Activated B cell treated with CpG ODN at 0.5 μM for 24 hours (primary cell): ENCODE measurements around the gene TEX11. TPM values are rescaled to one million over a fixed set of nuclear protein-coding genes. Genes with fewer than 3 reads are reported as not detected.
"Not testable (repeated sequence)": the region's sequence is repeated elsewhere in the genome, so short reads cannot be mapped to it uniquely, and the experiment has no call there.

Source experiments
- ATAC-seq: fragments of 200-7000 bp; cut with Tn5 transposase; one replicate; pipeline ENCODE4 v1.10.0; 2021; ENCODE audit warnings: low read depth, mild to moderate bottlenecking, moderate library complexity
- CTCF ChIA-PET: fragments of 350-600 bp; sonication (Branson Sonifier 250); formaldehyde crosslinking; loops from one replicate; lab custom pipeline; 2021; ENCODE audit warnings: antibody characterized with exemption; lab: Charles Lee
- POLR2A ChIA-PET: fragments of 350-600 bp; sonication (Branson Sonifier 250); formaldehyde crosslinking; loops from one replicate; lab custom pipeline; 2021; ENCODE audit warnings: antibody characterized with exemption; lab: Charles Lee
- DNase-seq: peaks from one replicate; pipeline ENCODE4 v3.0.0; 2022
- H3K27ac Mint-ChIP-seq: one replicate; pipeline ENCODE4 v1.8.0; 2020; ENCODE audit warnings: mixed read lengths
- H3K27me3 Mint-ChIP-seq: one replicate; pipeline ENCODE4 v1.8.0; 2021; ENCODE audit warnings: mixed read lengths
- H3K36me3 Mint-ChIP-seq: one replicate; pipeline ENCODE4 v1.8.0; 2021; ENCODE audit warnings: low read depth, mixed read lengths
- H3K4me1 Mint-ChIP-seq: one replicate; pipeline ENCODE4 v1.8.0; 2021; ENCODE audit warnings: mixed read lengths
- H3K4me3 Mint-ChIP-seq: one replicate; pipeline ENCODE4 v1.8.0; 2020; ENCODE audit warnings: mild to moderate bottlenecking, mixed read lengths
- H3K9me3 Mint-ChIP-seq: one replicate; pipeline ENCODE4 v1.8.0; 2020; ENCODE audit warnings: mixed read lengths
- CTCF ChIP-seq: fragments of 200-600 bp; IDR thresholded peaks from one replicate; pipeline ENCODE4 v1.8.0; 2022; ENCODE audit warnings: antibody characterized with exemption, mild to moderate bottlenecking
- intact Hi-C: fragments of 100-400 bp; cut with micrococcal nuclease; formaldehyde crosslinking; loops from one replicate; pipeline ENCODE4 v1.15.1; 2024
- total RNA-seq: library from RNA; stranded (reverse); gene quantifications from 2 replicates; pipeline ENCODE4 v1.2.3, GENCODE V29; 2022

Gene TEX11
- total RNA-seq, 1 donor from 2014 or later, result not detected

- Mint-ChIP-seq H3K27me3 (no peaks in the 10 kb centered on the region), H3K27ac (no peak overlapping the region), H3K4me1 (no peaks in the 10 kb centered on the region), H3K9me3 (no peaks in the 10 kb centered on the region), H3K4me3 (no peak overlapping the region), H3K36me3 (no peaks in the 10 kb centered on the region)
- ATAC-seq (no peak), DNase-seq (no peak)
- POLR2A ChIA-PET, result no interaction called here
- no peak for TF ChIP-seq CTCF
- intact Hi-C loops, result no loop called here
- CTCF ChIA-PET, result no interaction called here
Observed at GRCh38 chrX:70852294-70852693, 56.2 kb downstream of the TEX11 start.

- POLR2A ChIA-PET, result interaction anchor here (0.7 kb wide), 1 partner anchor 440 kb away, joined by 4 read pairs; no protein-coding TSS in a partner anchor
- DNase-seq, H3K4me1 Mint-ChIP-seq, H3K27me3 Mint-ChIP-seq, H3K9me3 Mint-ChIP-seq, H3K4me3 Mint-ChIP-seq, CTCF ChIA-PET, H3K36me3 Mint-ChIP-seq, ATAC-seq, intact Hi-C loops, H3K27ac Mint-ChIP-seq: not testable (repeated sequence)
Observed at GRCh38 chrX:70844081-70844480, 64.4 kb downstream of the TEX11 start.

GRCh38 chrX:70843620-70844019 lies 64.9 kb downstream of the TEX11 start:
- H3K27me3 Mint-ChIP-seq, H3K9me3 Mint-ChIP-seq, intact Hi-C loops, POLR2A ChIA-PET, H3K36me3 Mint-ChIP-seq, H3K4me1 Mint-ChIP-seq, H3K4me3 Mint-ChIP-seq, DNase-seq, H3K27ac Mint-ChIP-seq, CTCF ChIA-PET, ATAC-seq: not testable (repeated sequence)

- no peak overlapping the region for H3K27ac Mint-ChIP-seq
- ChIA-PET POLR2A (interaction anchor here (0.6 kb wide), 1 partner anchor 169 kb away, joined by 3 read pairs; no protein-coding TSS in a partner anchor), CTCF (no interaction called here)
- H3K4me1 Mint-ChIP-seq, result no peaks in the 10 kb centered on the region
- H3K9me3 Mint-ChIP-seq, result no peaks in the 10 kb centered on the region
- DNase-seq (no peak), ATAC-seq (no peak)
- intact Hi-C loops, result no loop called here
- H3K4me3 Mint-ChIP-seq, result no peak overlapping the region
- TF ChIP-seq CTCF, result no peak
- H3K36me3 Mint-ChIP-seq, result no peaks in the 10 kb centered on the region
- H3K27me3 Mint-ChIP-seq, result peaks cover 5% of the 10 kb centered on the region
Observed at GRCh38 chrX:70834589-70834988, 73.9 kb downstream of the TEX11 start.

GRCh38 chrX:70826715-70827114 lies 81.8 kb downstream of the TEX11 start:
- ChIA-PET POLR2A (no interaction called here), CTCF (no interaction called here)
- Mint-ChIP-seq H3K27me3 (peaks cover 9% of the 10 kb centered on the region), H3K9me3 (no peaks in the 10 kb centered on the region), H3K27ac (no peak overlapping the region), H3K4me3 (no peak overlapping the region), H3K36me3 (no peaks in the 10 kb centered on the region), H3K4me1 (no peaks in the 10 kb centered on the region)
- intact Hi-C loops, result no loop called here
- no peak for ATAC-seq
- TF ChIP-seq CTCF, result no peak
- no peak for DNase-seq

GRCh38 chrX:70825366-70825765 lies 83.1 kb downstream of the TEX11 start:
- no peak for DNase-seq
- no peaks in the 10 kb centered on the region for H3K4me1 Mint-ChIP-seq
- no peaks in the 10 kb centered on the region for H3K9me3 Mint-ChIP-seq
- ATAC-seq, result no peak
- no peak for TF ChIP-seq CTCF
- ChIA-PET POLR2A (no interaction called here), CTCF (no interaction called here)
- no peak overlapping the region for H3K4me3 Mint-ChIP-seq
- H3K27ac Mint-ChIP-seq, result no peak overlapping the region
- intact Hi-C loops, result no loop called here
- no peaks in the 10 kb centered on the region for H3K36me3 Mint-ChIP-seq
- H3K27me3 Mint-ChIP-seq, result peaks cover 9% of the 10 kb centered on the region
